ENCODE results near the gene PFKP.
"Not testable (repeated sequence)": the region's sequence is repeated elsewhere in the genome, so short reads cannot be mapped to it uniquely, and the experiment has no call there.

PFKP gene

DNA sequence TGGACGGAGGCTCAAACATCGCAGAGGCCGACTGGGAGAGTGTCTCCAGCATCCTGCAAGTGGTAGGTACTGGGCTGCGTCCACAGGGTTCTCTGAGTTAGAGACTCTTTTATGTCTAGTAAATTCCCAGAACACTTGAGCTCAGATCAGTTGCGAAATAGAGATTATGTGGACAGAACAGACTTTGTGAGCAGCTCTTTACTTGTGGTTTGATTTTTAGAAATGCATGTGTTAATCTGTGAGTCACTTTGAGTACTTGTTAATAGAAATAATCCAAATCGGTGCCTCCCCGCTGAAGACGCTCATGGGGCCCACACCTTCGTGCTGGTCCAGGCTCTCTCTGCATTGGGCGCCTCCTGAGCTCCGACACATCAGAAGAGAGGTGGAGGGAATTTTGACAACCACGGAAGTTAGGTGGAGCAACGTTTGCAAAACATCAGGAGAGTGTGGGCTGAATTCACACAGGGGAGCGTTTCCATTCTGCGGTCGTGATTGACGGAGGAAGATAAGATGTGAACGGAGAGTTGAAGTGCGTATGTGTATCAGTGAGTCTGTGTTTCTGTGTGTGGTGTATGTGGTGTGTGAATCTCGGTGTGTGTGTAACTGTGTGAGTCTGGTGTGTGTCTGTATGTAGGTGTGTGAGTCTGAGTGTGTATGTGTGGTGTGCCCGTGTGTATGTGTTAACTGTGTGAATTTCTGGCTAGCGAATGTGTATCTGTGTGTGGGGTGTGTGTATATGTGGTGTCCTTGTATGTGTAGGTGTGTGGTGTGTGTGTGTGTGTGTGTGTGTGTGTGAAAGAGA, 32.1 kb downstream of the PFKP start:
- FAIRE-seq, result no peak

- no peak for FAIRE-seq
Measured at GRCh38 chr10:3100093-3100792, 32.9 kb downstream of the PFKP start.

- FAIRE-seq, result no peak
Measured at GRCh38 chr10:3100856-3101640, 33.7 kb downstream of the PFKP start.

- no peak for FAIRE-seq
Measured at GRCh38 chr10:3102720-3103427, 35.5 kb downstream of the PFKP start.

DNA sequence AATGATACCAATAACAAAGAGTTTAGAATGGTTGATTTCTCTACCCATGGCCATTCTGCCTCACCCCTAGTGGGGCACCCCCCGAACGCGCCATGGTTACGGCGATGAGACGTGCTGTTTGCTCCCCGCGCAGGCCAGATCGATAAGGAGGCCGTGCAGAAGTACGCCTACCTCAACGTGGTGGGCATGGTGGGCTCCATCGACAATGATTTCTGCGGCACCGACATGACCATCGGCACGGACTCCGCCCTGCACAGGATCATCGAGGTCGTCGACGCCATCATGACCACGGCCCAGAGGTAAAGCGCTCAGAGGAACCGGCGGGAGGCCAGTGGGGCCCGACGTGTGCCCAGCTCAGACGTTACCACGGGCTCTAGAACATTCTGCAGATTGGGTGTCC, 36.3 kb downstream of the PFKP start:
- no peak for FAIRE-seq

DNA sequence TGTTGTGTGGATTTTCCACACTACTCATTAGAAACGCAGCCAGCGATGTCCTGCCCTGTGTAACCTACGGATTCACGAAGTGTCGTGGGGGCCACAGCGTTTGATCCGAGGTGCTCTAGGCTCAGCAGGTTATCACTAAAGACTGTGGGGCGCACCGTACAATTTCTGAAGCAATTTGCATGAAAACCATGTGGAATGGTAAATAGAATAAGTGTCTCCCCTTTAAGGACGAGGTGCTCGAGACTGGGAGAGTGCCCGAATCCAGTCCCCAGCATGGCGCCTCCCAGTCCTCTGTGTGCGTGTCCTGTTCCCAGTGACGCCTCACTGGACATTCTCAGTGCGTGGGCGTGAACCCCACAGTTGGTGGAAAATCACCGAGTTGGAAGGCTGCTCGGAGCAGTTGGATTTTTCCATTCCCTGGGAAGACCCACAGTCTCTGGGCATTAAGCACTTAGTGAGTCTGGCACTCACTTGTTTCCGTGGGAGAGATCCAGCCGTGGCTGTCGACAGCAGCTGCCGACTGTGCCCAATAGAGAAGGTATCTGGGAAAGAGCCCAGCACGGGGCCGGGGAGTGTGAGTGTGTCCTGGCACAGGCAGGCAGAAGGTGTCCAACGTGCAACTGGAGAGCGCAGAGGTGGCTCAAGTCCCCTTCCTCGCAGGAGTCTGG, 37.0 kb downstream of the PFKP start:
- FAIRE-seq, result no peak

- FAIRE-seq, result no peak
Measured at GRCh38 chr10:3105166-3105565, 37.8 kb downstream of the PFKP start.

- no peak for FAIRE-seq
Measured at GRCh38 chr10:3105905-3106304, 38.6 kb downstream of the PFKP start.

DNA sequence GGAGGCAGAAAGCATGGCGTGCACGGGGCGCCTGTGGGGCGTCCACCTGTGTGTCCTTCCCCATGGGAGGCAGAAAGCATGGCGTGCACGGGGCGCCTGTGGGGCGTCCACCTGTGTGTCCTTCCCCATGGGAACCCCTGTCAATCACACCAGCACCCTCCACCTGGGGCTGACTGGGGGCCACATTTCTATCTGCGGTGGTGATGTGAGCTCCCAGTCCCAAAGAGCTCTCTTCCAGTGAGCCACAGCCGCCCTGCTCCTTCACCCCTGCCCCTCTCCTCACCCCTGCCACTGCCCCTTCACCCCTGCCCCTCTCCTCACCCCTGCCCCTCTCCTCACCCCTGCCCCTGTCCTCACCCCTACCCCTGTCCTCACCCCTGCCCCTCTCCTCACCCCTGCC, 39.0 kb downstream of the PFKP start:
- FAIRE-seq, result not testable (repeated sequence)

DNA sequence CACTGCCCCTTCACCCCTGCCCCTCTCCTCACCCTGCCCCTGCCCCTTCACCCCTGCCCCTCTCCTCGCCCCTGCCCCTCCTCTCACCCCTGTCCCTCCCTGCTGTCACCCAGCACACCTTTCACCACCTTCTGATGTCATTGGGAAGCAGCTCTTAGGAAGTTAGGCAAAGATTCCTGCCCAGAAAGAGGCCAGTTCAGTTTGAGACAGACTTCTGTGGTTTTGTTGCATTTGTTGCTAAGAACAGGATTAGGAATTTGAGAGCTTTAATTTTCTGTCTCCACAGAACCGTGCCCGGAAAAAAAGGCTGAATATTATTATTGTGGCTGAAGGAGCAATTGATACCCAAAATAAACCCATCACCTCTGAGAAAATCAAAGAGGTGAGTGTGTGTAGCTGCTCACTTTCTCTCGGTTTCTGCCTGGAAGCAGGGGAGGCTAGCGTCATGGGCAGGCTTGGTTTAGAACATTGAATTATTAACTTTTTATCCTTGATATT, 39.6 kb downstream of the PFKP start:
- FAIRE-seq, result no peak

DNA sequence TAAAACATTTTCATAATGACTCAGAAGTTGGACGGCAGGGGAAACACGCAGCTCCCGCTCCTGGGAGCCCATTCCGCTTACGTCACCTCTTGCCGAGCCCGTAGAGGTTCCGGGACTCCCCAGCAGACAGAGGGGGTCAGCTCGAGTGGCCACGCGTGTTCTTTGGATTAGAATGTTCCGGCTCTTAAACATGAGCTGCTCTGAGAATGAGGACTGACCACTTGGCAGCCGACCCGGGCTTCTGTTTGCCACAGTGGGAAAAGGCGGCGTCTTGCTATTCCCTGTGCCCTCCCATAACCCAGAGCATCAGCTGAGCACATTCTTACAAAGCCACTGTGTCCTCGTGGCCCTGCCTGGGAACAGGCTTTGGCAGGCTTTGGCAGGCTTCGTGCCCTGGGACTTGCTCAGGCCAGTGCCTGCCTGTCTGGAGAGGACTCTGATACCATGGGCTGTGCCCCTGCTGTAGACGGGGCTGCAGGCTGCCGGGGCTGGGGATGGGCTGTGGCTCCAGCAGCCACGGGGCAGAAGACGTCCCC, 40.1 kb downstream of the PFKP start:
- no peak for FAIRE-seq

DNA sequence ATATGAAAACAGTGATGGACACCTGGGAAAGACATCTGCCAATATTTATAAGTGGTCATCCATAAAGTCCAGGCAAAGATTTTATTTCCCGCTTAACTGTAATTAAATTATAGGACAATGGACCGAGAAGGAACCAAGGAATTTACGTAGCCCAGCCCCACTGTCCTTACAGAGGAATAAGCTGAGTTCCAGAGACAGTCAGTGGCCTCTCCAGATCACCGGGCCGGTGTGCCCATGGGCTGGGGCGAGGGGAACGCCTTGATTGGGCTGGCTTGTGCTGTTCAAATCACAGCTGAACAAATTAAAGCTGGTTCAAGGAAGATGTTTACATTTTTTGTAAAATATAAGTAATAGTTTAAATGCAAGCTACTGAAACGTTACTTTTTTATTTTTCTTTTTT, 40.7 kb downstream of the PFKP start:
- no peak for FAIRE-seq

GRCh38 chr10:3108575-3109105, 41.3 kb downstream of the PFKP start:
- FAIRE-seq, result no peak

- FAIRE-seq, result no peak
Measured at GRCh38 chr10:3109196-3109595, 41.8 kb downstream of the PFKP start.

DNA sequence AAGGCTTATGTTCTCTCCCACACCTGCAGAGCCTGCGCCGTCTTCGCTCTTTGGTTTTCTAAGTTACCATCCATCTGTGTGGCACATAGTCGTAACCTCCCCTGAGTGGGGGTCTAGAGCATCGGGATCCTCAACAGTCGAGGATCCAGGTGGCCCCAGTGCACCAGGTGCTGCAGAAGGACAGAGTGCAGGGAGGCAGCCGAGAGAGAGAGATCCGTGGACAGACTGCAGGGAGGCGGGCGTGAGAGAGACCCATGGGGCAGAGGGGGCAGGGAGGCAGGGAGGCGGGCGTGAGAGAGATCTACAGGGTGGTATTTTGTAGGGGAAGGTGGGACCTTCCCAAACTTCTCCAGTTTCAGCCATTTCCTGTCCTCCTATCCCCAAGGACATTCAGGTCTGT, 42.3 kb downstream of the PFKP start:
- no peak for FAIRE-seq

- FAIRE-seq, result no peak
Measured at GRCh38 chr10:3110782-3111620, 43.7 kb downstream of the PFKP start.

GRCh38 chr10:3111621-3112163, 44.3 kb downstream of the PFKP start:
- no peak for FAIRE-seq

DNA sequence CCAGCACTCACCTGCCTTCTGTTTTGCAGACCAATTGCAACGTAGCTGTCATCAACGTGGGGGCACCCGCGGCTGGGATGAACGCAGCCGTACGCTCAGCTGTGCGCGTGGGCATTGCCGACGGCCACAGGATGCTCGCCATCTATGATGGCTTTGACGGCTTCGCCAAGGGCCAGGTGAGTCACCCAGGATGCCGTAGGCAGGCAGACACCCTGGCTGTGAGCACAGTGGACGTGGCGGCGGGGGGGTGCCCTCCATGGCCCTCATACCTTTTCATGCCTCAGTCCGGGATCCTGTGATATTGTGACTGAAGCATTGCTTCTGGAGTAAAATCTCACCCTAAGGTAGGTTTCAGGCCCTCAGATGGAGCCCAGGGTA, 46.0 kb downstream of the PFKP start:
- no peak for FAIRE-seq

DNA sequence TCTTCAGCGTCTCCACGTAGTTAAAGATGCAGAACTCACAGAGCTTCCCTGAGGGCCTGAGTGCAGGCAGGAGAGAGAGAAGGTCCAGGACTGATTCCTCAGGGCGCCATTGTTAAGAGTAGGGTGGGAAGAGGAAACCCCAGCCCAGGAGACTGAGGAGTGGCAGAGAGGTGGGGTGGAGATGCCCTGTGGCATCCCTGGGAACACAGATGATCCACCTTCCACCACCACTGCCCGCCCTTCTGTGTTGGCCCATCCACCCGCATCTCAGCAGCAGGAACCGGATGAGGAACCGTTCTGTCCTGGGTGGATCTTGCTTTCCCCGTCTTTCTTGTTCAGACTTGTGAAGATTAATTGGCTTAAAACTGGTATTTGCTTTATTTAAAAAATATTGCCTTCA, 48.3 kb downstream of the PFKP start:
- no peak for FAIRE-seq

GRCh38 chr10:3116508-3117100, 49.3 kb downstream of the PFKP start:
- no peak for FAIRE-seq

Measured in endometrium (tissue), 2 donors.